GM19455 (cell line): ENCODE measurements around the gene KRTAP5-11.
"Not testable (repeated sequence)": the region's sequence is repeated elsewhere in the genome, so short reads cannot be mapped to it uniquely, and the experiment has no call there.

Source experiments
- ATAC-seq: cut with Tn5 transposase; IDR thresholded peaks from one replicate; pipeline ENCODE4 v1.9.1; 2021; ENCODE audit not compliant: unreplicated experiment

Gene KRTAP5-11

DNA sequence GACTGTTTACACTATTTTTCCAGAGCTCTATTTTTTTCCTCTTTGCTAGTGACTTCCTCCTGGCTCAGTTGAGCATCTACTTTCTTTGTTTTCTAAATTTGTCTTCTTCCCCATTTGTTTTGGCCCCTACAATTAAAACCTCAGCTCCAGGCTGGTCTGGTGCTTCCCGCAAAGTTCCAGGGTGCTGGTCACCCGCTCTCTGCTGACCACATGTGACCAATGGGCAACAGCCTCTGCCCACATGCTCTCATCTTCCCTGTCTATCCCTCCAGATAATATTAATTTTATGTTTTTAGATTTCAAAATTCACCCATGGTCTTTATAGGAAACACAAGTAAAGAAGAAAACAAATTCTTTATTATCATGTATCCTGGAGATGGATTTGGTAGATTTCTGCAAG, 294 bp upstream of the KRTAP5-11 start:
- not testable (repeated sequence) for ATAC-seq

DNA sequence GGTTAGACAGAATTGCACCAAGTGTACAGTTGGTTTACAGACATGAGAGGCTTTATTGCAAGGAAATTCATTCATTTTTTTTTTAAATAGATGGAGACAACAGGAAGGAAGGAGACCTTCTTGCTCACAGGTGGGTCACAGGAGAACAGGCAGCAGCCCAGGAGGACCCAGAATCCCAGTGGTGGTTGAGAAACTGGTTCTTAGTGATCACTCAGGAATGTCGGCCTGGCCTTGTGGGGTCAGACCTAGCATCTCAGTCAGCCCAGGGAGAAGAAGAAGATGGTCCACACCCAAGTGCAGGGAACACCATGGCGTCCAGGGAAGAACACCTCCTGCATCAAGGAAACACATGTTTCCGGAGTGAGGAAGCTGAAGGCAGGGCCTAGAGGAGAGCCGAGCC, 849 bp downstream of the KRTAP5-11 start:
- no peak for ATAC-seq

DNA sequence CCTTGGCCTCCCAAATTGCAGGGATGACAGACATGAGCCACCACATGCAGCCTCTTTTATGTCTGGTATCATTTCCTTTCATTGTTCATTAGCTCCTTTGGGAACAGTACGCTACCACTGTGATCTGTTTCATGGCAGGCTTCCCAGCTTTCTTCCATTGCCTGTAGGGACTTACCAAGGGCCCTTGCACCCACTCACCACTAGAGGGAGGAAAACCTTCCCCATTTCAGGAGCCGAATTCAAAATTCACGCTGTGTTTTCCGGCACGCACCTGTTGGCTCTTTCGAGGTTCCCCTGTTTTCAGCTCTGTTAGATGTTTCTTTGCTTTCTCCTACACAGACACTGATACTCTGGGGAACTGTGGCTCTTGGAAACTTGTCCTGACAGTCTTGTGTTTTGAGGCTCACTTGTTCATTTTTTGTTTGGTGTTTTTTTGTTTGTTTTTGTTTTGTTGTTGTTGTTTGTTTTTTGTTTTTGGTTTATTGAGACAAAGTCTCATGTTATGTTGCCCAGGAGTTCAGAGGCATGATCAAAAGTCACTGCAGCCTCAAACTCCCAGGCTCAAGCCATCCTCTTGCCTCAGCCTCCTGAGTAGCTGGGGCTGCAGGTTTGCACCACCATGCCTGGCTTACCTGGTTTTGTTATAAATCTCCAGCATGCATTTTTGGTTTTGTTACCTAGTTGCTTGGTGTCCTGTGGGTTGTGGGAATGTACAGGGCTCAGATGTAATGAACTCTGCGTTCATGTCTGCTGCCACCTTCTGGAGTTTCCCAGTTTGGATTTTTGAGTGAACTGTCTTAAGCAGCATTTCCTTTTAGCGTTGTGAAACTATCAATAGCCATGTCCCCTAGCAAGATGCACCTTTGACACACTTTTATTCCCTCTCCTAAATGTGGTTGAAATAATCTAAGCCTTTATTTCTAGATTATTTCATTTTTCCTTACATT, 2.3 kb downstream of the KRTAP5-11 start:
- no peak for ATAC-seq

DNA sequence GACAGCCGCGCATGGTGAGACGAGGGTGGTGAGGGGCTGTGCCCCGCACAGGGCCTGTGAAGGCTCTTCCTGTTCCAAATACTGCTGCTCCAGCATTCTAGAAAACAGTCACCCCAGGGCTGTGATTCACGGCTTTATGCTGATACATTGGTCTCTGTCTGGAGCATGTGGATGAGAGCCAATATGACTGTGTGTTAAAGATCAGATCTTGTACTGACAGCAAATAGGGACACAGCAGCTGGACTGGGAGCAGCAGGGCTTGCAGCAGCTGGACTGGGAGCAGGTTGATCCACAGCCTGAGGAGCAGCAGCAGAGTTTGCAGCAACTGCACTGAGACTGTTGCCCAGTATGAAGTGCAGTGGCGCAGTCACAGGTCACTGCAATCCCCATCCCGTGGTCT, 3.2 kb downstream of the KRTAP5-11 start:
- not testable (repeated sequence) for ATAC-seq

DNA sequence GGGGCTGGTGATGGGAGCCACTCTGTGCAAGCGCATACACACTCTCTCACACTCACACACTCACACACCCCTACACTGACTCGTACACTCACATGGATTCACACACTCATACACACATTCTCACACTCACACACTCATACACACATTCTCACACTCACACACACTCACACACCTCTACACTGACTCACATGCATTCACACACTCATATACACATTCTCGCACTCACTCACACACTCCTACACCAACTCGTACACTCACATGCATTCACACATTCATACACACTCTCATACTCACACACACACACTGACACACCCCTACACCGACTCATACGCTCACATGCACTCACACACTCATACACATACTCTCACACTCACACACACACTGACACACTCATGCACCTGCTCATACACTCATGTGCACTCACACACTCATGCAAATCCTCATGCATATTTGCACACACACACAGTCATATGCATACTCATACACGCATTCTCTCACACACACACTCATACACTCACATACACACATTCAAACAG, 5.1 kb downstream of the KRTAP5-11 start:
- ATAC-seq: no peak

DNA sequence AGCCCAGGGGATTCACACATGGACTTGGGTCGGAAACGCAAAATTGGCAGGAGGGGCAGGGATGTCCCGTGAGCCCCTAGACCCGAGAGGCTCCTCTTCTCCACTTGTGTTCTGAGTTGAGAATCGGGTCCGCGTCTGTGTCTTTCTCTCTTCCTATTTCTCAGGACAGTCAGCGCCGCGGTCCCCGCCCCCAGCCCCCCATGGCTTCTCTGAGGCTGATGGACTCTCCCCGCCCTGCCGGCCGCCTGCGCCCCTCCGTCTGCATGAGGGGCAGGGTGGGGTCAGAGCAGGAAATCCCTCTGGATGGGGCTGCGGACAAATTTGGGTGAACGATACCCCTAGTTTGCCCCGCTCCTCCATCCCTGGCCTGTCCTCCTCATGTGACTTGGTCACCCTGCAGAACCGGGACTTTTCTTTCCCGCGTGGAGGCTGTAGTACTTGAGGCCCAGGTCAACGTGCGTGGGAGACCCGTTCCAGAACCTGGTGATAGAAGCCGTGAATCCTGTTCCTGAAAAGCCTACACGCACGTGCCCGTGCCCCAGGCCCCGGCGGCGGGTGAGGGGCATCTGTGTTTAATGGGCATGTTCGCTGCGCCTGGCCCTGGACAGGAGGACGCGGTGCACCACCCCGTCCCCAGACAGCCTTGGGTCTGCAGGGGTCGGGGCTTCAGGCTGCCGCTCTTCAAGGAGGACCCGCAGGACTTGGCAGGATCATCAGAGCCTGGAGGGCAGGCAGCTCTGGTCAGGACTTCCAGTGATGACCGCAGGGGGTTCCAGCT, 5.8 kb downstream of the KRTAP5-11 start:
- not testable (repeated sequence) for ATAC-seq

DNA sequence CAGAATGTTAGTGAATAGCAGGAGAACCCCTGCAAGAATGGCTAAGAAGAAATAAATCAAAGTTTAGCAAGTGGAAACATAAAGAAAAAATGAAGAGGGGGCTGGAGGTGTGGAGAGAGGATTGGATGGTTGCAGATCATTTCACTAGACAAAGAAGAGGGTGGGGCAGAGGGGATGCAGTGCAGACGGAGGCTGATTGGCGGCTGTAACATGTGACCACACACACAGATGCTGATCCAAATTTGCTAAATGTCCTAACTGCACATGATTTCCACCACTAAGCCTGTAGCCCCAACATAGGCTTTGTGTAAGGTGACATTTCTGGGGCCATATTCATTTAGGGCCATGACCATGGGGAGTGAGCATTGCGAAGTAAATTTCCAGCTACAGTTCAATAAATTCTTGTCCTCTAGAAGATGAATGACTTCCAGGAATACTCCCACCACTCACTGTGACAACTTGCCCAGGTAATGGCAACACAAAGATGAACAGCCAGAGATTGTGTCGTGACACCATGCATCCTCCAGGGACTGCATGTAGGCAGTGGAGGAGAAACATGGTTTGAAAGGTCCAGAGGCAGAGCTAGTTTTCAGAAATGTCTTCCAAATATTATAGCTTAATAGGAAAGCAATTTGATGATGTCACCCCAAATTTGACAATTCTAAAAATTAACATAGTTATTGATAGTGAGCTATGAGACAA, 6.8 kb downstream of the KRTAP5-11 start:
- no peak for ATAC-seq

DNA sequence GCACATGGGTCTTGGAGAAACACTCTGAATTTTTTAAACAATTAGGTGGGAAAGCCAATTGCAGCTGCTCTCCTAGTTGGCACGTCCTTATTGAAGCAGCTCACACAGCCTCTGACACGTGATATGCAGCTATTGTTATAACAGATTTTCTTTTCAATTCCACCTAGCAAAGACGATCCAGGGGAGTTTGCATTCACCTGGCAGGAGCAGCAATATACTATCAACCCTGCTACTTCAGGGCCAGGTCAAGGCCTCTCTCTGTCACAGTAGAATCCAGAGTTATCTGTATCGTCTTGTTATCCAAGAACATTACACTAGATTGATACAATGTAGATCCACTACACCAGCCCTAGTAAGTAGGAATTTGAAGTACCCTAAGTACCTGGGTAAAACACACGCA, 8.3 kb downstream of the KRTAP5-11 start:
- no peak for ATAC-seq

DNA sequence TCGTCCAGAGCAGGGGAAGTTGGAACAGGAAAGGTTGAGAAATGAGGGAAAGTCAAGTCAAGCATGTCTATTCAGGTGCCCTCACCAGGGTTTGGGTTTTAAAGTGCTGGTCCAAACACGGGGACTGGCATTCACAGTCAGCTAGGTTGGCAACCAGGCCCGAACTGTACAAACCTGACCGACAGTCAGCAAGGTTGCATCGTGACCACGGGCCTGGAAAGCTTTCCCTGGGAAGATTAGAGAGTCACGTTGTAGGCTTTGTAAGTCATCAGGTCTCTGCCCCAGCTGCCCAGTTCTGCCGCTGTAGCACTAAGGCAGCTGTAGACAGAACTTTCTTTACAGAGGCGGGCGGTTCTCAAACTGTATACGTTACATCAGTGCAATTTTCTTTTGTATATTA, 9.9 kb downstream of the KRTAP5-11 start:
- no peak for ATAC-seq

DNA sequence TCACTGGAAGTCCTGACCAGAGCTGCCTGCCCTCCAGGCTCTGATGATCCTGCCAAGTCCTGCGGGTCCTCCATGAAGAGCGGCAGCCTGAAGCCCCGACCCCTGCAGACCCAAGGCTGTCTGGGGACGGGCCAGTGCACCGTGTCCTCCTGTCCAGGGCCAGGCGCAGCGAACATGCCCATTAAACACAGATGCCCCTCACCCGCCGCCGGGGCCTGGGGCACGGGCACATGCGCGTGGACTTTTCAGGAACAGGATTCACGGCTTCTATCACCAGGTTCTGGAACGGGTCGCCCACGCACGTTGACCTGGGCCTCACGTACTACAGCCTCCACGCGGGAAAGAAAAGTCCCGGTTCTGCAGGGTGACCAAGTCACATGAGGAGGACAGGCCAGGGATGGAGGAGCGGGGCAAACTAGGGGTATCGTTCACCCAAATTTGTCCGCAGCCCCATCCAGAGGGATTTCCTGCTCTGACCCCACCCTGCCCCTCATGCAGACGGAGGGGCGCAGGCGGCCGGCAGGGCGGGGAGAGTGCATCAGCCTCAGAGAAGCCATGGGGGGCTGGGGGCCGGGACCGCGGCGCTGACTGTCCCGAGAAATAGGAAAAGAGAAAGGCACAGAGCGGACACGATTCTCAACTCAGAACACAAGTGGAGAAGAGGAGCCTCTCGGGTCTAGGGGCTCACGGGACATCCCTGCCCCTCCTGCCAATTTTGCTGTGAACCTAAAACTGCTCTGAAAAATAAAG, 11.4 kb downstream of the KRTAP5-11 start:
- not testable (repeated sequence) for ATAC-seq

DNA sequence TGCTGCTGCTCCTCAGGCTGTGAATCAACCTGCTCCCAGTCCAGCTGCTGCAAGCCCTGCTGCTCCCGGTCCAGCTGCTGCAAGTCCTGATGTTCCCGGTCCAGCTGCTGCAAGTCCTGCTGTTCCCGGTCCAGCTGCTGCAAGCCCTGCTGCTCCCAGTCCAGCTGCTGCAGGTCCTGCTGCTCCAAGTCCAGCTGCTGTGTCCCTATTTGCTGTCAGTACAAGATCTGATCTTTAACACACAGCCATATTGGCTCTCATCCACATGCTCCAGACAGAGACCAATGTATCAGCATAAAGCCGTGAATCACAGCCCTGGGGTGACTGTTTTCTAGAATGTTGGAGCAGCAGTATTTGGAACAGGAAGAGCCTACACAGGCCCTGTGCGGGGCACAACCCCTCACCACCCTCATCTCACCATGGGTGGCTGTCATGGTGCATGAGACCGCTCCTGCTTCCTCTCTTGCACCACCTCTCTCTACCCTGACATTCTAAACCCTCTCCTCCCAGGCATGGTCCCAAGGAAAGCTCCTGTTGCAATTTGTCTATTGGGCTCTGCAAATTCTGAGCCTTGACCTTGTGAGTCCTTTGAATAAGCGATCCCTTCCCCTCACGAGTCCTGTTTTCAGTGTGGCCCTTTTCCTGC, 13.8 kb downstream of the KRTAP5-11 start:
- no peak for ATAC-seq

DNA sequence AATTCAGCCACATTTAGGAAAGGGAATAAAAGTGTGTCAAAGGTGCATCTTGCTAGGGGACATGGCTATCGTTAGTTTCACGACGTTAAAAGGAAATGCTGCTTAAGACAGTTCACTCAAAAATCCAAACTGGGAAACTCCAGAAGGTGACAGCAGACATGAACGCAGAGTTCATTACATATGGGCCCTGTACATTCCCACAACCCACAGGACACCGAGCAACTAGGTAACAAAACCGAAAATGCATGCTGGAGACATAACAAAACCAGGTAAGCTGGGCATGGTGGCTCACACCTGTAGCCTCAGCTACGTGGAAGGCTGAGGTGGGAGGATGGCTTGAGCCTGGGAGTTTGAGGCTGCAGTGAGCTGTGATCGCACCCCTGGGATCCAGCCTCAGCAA, 15.0 kb downstream of the KRTAP5-11 start:
- not testable (repeated sequence) for ATAC-seq

DNA sequence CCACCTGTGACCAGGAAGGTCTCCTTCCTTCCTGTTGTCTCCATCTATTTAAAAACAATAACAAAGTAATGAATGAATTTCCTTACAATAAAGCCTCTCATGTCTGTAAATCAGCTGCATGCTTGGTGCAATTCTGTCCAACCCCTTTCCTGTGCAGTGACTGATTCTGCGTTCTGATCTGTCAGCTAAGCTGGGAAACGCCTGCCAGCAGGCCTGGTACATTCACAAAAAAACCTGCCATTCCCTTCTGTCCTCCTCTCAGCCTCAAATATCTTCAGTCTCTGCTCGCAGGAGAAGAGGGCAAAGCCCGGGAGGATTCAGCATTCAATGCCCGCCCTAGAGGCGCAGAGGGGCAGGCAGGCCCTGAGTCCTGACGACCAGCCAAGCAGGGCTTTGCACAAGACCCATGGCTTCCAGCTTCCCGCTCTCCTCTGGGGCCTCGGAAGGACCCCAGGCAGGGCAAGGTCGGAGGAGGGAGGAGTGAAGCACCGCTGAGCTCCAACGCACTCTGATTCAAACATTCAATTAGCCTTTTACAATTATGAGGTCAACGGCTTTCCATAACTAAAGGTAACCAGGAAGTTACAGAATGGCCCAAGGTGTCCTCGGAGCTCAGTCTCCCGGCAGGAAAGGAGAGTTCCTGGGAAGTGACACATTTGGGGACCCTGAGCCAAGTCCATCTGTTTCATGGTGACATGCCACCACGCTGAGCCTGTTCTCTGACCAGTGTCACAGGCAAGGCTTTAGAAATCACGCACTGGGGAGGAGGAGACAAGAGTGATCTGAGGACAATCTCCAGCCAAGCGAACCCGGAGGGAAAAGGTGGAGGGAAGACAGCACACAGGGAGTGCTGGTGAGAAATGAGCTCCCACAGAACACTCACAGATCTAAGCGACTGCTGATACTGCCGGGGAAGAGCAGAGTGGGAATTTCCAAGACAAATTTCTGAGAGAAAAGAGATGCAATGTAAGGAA, 15.8 kb downstream of the KRTAP5-11 start:
- not testable (repeated sequence) for ATAC-seq

DNA sequence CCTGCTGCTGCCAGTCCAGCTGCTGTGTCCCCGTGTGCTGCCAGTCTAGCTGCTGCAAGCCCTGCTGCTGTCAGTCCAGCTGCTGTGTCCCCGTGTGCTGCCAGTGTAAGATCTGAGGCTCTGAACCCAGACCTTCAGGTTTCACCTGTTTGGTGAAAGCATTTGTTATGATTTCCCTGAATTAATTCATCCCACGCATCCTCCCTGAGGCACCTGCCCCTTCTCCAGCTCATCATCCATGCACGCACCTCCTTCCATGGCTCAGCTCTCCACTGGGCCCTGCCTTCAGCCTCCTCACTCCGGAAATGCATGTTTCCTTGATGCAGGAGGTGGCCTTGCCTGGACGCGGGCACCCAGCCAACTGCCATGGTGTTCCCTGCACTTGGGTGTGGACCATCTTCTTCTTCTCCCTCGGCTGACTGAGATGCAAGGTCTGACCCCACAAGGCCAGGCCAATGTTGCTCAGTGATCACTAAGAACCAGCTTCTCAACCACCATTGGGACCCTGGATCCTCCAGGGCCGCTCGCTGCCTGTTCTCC, 16.5 kb downstream of the KRTAP5-11 start:
- ATAC-seq: no peak

DNA sequence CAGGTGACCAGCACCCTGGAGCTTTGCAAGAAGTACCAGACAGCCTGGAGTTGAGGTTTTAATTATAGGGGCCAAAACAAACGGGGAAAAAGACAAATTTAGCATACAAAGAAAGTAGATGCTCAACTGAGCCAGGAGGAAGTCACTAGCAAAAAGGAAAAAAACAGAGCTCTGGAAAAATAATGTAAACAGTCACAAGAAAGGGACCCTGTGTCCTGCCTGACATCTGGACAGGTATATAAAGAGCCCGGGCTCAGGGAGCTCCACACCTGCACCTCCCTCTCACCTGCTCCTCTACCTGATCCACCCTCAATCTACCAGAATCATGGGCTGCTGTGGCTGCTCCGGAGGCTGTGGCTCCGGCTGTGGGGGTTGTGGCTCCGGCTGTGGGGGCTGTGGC, 17.4 kb downstream of the KRTAP5-11 start, which contains the start of gene KRTAP5-10:
TSS of gene KRTAP5-10 (plus strand) at position 301 of the 400 bp plus-strand sequence. CDS start at position 326, 25 bp downstream.
- no peak for ATAC-seq

DNA sequence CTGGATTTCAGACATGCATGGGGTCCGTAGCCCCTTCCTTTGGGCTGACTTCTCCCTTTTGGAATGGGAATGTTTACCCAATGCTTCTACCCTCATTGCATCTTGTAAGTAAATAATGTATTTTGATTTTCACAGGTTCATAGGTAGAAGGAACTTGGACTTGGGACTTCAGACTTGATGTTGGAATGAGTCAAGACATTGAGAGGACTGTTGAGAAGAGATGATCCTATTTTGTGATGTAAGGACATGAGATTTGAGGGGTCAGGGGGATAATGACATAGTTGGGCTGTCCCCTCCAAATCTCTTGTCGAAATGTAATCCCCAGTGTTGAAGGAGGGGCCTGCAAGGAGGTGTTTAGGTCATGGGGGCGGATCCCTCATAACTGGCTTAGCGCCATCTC, 18.2 kb downstream of the KRTAP5-11 start:
- no peak for ATAC-seq

DNA sequence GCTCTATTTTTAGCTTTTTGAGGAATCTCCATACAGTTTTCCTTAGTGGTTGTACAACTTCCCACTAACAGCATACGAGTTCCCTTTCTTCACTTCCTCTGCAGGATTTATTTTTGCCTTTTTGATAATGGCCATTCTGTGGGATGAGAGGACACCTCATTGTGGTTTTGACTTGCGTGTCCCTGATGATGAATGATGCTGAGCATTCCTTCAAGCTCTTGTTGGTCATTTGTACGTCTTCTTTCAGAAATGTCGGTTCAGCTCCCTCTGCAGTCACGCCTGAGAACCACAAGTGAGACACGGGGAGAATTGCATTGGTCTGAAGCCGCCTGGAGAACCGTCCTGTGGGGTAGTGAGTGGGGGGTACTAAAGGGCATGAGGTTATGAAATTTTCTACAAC, 19.3 kb downstream of the KRTAP5-11 start:
- ATAC-seq: no peak

DNA sequence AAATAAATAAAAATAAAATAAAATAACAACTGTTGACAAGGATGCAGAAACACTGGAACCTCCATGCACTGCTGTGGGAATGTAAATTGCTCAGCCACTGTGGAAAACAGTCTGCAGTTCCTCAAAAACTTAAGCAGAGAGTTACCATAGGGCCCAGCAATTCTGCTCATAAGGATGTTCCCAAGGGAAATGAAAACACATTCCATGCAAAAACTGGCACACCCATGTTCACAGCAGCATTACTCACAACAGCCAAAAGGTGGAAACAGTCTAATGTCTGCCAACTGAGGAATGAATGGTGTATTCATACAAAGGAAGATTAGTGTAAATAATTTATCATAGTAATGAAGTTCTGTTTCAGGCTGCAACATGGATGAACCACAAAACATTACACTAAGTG, 20.6 kb downstream of the KRTAP5-11 start:
- ATAC-seq: no peak
